Spleen (tissue), 7 donors: ENCODE measurements around the gene SELENOH.

Experiments used
- CTCF ChIP-seq, 11 experiments: fragments of 200-600 bp in 7 of 11; fragments of 450-650 bp in 4 of 11; sonication (generic) in 4 of 11; IDR thresholded peaks in 8 of 11; conservative IDR thresholded peaks in 3 of 11; 1 replicate in 7 of 11; 2 replicates in 4 of 11; pipeline versions ENCODE4 v1.4.0 to v1.8.0; 2016 to 2021; ENCODE audit warnings: antibody characterized with exemption in 11 of 11, inconsistent platforms in 4 of 11, mild to moderate bottlenecking in 1 of 11
- POLR2AphosphoS5 ChIP-seq, 3 donors: sonication (generic); formaldehyde crosslinking; IDR thresholded peaks; one replicate each; pipeline ENCODE4 v1.5.1; 2017; ENCODE audit warnings: antibody characterized with exemption in 3 of 3
- donor health status: DM: no; HTN: no; CAD: no; lungs with moderate emphysema.
- donor health status: DM: no; HTN: no; CAD: no.
- donor health status: DM: no; HTN: no; CAD: no.

- no peak for TF ChIP-seq CTCF (IDR thresholded peaks at IDR 0.05 in 8 of 11, conservative IDR thresholded peaks at IDR 0.05 in 3 of 11)
- no peak for TF ChIP-seq POLR2AphosphoS5 (IDR thresholded peaks at IDR 0.05)
Observed at GRCh38 chr11:57787006-57787604, 45.8 kb downstream of the SELENOH start.
